ENCODE data around the gene RPS5.

RPS5 gene

GRCh38 chr19:58385313-58385890, 1.7 kb upstream of the RPS5 start:
- in situ Hi-C loops (cut with HindIII; ENCODE audit: low sequenced_read_pairs), result no loop called here

GRCh38 chr19:58385891-58386575, 1.0 kb upstream of the RPS5 start:
- in situ Hi-C loops (cut with HindIII; ENCODE audit: low sequenced_read_pairs), result no loop called here

GRCh38 chr19:58387338-58388174, 487 bp downstream of the RPS5 start:
- in situ Hi-C loops (cut with HindIII; ENCODE audit: low sequenced_read_pairs), result no loop called here

GRCh38 chr19:58388175-58388526, 1.1 kb downstream of the RPS5 start:
- in situ Hi-C loops (cut with HindIII; ENCODE audit: low sequenced_read_pairs), result no loop called here

- in situ Hi-C loops (cut with HindIII; ENCODE audit: low sequenced_read_pairs), result no loop called here
These were observed 6.1 kb downstream of the RPS5 start for GRCh38 chr19:58392945-58393724.

- in situ Hi-C loops (cut with HindIII; ENCODE audit: low sequenced_read_pairs), result no loop called here
These were observed 6.6 kb downstream of the RPS5 start for GRCh38 chr19:58393725-58394033.

- in situ Hi-C loops (cut with HindIII; ENCODE audit: low sequenced_read_pairs), result no loop called here
These were observed 7.8 kb downstream of the RPS5 start for GRCh38 chr19:58394821-58395219.

- in situ Hi-C loops (cut with HindIII; ENCODE audit: low sequenced_read_pairs), result no loop called here
These were observed 8.3 kb downstream of the RPS5 start, which contains the start of gene RNF225 for GRCh38 chr19:58395220-58395978. Gene RNF225, plus strand, starts transcription at chr19:58395656. Its CDS starts 434 bp downstream, at chr19:58396090.

GRCh38 chr19:58395979-58396627, 9.0 kb downstream of the RPS5 start:
- in situ Hi-C loops (cut with HindIII; ENCODE audit: low sequenced_read_pairs), result no loop called here

GRCh38 chr19:58396691-58397532, 9.8 kb downstream of the RPS5 start:
- in situ Hi-C loops (cut with HindIII; ENCODE audit: low sequenced_read_pairs), result no loop called here

- in situ Hi-C loops (cut with HindIII; ENCODE audit: low sequenced_read_pairs), result no loop called here
These were observed 10.5 kb downstream of the RPS5 start for GRCh38 chr19:58397533-58398037.

- in situ Hi-C loops (cut with HindIII; ENCODE audit: low sequenced_read_pairs), result no loop called here
These were observed 11.0 kb downstream of the RPS5 start for GRCh38 chr19:58398087-58398486.

- in situ Hi-C loops (cut with HindIII; ENCODE audit: low sequenced_read_pairs), result no loop called here
These were observed 11.5 kb downstream of the RPS5 start for GRCh38 chr19:58398545-58398944.

- in situ Hi-C loops (cut with HindIII; ENCODE audit: low sequenced_read_pairs), result no loop called here
These were observed 12.8 kb downstream of the RPS5 start for GRCh38 chr19:58399903-58400302.

- in situ Hi-C loops (cut with HindIII; ENCODE audit: low sequenced_read_pairs), result no loop called here
These were observed 13.3 kb downstream of the RPS5 start for GRCh38 chr19:58400316-58400915.

- in situ Hi-C loops (cut with HindIII; ENCODE audit: low sequenced_read_pairs), result no loop called here
These were observed 14.1 kb downstream of the RPS5 start for GRCh38 chr19:58400916-58401839.

GRCh38 chr19:58401840-58402421, 14.9 kb downstream of the RPS5 start:
- in situ Hi-C loops (cut with HindIII; ENCODE audit: low sequenced_read_pairs), result no loop called here
